RWPE2 (cell line): ENCODE measurements around the gene GPR173.
A peak's percentile ranks its signal among the peaks of the same experiment; 100 is the strongest.

Experiments used
- ATAC-seq: fragments of 200-7000 bp; cut with Tn5 transposase; 3 replicates; pipeline ENCODE4 v1.9.1; 2021; ENCODE audit warnings: low read depth
- DNase-seq: peaks from one replicate; pipeline ENCODE4 v3.0.0-alpha.2; 2020; ENCODE audit warnings: low spot score
- H3K27ac ChIP-seq: fragments of 450-650 bp; 2 replicates; pipeline ENCODE4 v1.5.1; 2017; ENCODE audit warnings: mild to moderate bottlenecking; ENCODE audit not compliant: poor library complexity, severe bottlenecking
- H3K27me3 ChIP-seq: fragments of 250-450 bp; sonication (Bioruptor Pico); 2 replicates; pipeline ENCODE4 v1.5.1; 2021; ENCODE audit warnings: mild to moderate bottlenecking, moderate library complexity; ENCODE audit not compliant: insufficient read depth, poor library complexity, severe bottlenecking
- H3K36me3 ChIP-seq: fragments of 250-450 bp; sonication (Bioruptor Pico); 2 replicates; pipeline ENCODE4 v1.5.1; 2020; ENCODE audit warnings: low read depth, mild to moderate bottlenecking, moderate library complexity
- H3K4me1 ChIP-seq: fragments of 250-450 bp; sonication (Bioruptor Pico); 2 replicates; pipeline ENCODE4 v1.5.1; 2021; ENCODE audit warnings: mild to moderate bottlenecking, moderate library complexity; ENCODE audit not compliant: insufficient read depth, poor library complexity, severe bottlenecking
- H3K4me3 ChIP-seq: fragments of 250-450 bp; sonication (Bioruptor Pico); 2 replicates; pipeline ENCODE4 v1.5.1; 2021; ENCODE audit warnings: mild to moderate bottlenecking, moderate library complexity; ENCODE audit not compliant: severe bottlenecking
- H3K9me3 ChIP-seq: fragments of 250-450 bp; sonication (Bioruptor Pico); 2 replicates; pipeline ENCODE4 v1.5.1; 2021; ENCODE audit warnings: mild to moderate bottlenecking, moderate library complexity; ENCODE audit not compliant: severe bottlenecking
- TF ChIP-seq, protein P1 (sequence below): fragments of 450-650 bp; IDR thresholded peaks from one replicate; pipeline ENCODE4 v1.5.1; 2017; ENCODE audit warnings: mild to moderate bottlenecking, moderate library complexity; ENCODE audit not compliant: poor library complexity, severe bottlenecking

Gene GPR173

DNA sequence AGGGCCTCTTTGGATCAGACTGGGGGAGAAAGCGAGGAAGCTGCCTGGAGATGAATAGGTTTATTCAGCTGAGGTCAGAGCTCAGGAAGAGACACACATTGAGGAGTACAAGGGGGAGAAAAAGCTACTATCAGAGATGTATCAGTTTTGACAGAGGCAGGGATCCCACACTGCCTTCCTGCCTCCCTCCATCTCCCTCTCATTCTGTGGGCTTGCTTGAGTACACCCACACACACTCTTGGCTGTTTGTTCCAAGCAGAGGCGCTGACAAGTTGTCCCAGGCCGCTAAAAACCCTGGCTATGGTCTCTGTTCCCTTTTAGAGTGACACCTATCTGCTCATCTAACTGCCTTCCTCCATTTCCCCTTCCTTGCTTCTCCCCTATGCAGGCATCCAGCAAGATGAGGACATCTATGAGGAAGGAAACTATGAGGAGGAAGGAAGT, 38.8 kb downstream of the GPR173 start:
- Histone ChIP-seq H3K9me3 (no peaks in the 10 kb centered on the region), H3K27ac (peak overlapping the region; percentile 83), H3K27me3 (no peaks in the 10 kb centered on the region), H3K36me3 (peaks cover 28% of the 10 kb centered on the region), H3K4me1 (peaks cover 2% of the 10 kb centered on the region), H3K4me3 (no peak overlapping the region)
- ATAC-seq = no peak
- no peak for DNase-seq
- TF ChIP-seq, protein P1, sequence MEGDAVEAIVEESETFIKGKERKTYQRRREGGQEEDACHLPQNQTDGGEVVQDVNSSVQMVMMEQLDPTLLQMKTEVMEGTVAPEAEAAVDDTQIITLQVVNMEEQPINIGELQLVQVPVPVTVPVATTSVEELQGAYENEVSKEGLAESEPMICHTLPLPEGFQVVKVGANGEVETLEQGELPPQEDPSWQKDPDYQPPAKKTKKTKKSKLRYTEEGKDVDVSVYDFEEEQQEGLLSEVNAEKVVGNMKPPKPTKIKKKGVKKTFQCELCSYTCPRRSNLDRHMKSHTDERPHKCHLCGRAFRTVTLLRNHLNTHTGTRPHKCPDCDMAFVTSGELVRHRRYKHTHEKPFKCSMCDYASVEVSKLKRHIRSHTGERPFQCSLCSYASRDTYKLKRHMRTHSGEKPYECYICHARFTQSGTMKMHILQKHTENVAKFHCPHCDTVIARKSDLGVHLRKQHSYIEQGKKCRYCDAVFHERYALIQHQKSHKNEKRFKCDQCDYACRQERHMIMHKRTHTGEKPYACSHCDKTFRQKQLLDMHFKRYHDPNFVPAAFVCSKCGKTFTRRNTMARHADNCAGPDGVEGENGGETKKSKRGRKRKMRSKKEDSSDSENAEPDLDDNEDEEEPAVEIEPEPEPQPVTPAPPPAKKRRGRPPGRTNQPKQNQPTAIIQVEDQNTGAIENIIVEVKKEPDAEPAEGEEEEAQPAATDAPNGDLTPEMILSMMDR = no peak

DNA sequence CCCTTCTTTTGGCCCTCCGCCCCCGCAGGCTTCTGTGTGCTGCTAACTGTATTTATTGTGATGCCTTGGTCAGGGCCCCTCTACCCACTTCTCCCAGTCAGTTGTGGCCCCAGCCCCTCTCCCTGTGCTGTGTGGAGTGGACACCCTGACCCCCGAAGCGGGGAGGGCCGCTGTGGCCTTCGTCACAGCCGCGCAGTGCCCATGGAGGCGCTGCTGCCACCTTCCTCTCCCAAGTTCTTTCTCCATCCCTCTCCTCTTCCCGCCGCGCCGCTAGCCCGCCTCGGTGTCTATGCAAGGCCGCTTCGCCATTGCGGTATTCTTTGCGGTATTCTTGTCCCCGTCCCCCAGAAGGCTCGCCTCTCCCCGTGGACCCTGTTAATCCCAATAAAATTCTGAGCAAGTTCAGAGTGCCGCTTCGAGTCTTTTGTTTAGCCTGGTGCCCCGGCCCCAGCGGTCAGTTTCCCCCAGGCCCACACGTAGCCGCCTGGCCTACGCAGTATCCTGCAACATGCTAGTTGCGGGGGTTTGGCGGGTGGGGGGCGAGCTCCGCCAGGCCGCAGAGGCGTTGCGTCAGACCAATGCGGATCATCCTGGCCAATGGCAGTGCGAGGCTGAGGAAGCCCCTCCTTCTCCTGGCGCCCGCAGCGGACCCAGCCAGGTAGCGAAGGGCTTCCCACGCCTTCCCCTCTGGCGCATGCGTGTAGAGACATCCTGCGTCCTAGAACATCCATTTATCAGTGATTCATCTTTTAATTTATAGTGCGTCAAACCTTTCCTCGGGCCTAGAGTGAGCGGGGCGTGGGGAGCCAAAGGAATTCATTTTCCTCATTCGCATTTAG, 39.8 kb downstream of the GPR173 start:
- H3K4me3 ChIP-seq = peak overlapping the region; percentile 22
- ATAC-seq (peak; percentile 82), DNase-seq (peak; percentile 82)
- peaks cover 2% of the 10 kb centered on the region for H3K4me1 ChIP-seq
- H3K27me3 ChIP-seq = no peaks in the 10 kb centered on the region
- H3K9me3 ChIP-seq = no peaks in the 10 kb centered on the region
- H3K36me3 ChIP-seq = peaks cover 28% of the 10 kb centered on the region
- peak overlapping the region; percentile 83 for H3K27ac ChIP-seq
- TF ChIP-seq, protein P1 = no peak

DNA sequence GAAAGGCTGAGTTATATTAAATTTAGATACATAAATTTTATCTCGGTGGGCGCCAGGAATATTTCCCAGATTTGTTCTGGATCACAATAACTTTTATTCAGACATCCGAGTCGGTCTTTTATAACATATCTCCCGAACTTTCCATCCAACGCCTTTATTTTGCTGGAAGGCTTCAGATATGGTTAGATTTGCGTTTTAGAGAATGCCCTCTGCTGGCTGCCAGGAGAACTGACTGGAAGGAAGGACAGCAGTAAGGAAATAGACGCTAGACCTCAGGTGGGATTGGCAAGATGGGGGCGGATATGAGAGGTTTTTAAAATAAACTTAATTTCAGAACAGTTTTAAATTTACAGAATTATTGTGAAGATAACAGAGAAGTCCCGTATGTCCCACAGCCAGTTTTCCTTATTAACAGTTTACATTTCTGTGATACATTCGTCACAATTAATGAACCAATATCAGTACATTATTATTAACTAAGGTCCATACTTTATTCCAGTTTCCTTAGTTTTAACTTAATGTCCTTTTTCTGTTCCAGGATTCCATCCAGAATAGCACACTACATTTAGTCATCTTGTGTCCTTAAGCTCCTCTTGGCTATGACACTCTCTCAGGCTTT, 40.7 kb downstream of the GPR173 start:
- no peak for ATAC-seq
- Histone ChIP-seq H3K9me3 (no peaks in the 10 kb centered on the region), H3K36me3 (peaks cover 20% of the 10 kb centered on the region), H3K4me1 (peaks cover 2% of the 10 kb centered on the region), H3K27me3 (no peaks in the 10 kb centered on the region), H3K4me3 (peak overlapping the region; percentile 22), H3K27ac (peak overlapping the region; percentile 83)
- TF ChIP-seq, protein P1 = peak; percentile 81
- DNase-seq = no peak

DNA sequence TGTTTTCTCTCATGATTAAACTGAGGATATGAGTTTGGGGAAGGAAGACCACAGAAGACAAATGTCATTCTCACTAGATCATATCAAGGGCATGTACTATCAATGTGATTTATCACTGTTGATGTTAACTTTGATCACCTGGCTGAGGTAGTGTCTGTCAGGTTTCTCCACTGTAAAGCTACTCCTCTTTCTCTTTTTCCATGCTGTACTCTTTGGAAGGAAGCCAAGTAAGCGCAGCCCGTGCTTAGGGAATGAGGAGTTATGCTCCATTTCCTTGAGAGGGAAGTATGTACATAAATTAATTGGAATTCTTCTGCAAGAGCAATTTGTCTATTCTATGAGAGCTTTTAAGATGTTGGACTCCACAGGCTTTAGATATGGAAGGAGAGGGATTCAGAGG, 41.3 kb downstream of the GPR173 start:
- TF ChIP-seq, protein P1 = no peak
- DNase-seq = no peak

DNA sequence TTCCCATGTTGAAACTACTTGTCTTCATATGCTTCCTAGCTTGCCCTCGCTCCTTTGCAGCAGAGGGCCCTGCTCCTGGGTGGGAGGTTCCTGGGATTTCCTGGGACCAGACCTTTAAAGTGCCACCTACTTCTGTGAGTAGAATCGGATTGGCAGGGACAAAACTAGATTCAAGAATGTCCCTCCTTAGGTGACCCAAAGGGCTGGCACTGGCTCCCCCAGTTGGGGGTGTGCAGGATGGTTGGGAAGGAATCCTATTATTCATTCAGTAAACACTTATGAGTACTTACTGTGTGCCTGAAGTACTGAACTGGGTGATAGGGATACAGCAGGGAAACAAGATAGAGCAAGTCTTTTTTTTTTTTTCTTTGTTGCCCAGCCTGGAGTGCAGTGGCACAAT, 42.8 kb downstream of the GPR173 start:
- no peak overlapping the region for H3K27ac ChIP-seq
- H3K9me3 ChIP-seq = no peaks in the 10 kb centered on the region
- peaks cover 3% of the 10 kb centered on the region; the same call in 1 of the 2 replicates for H3K36me3 ChIP-seq
- DNase-seq = no peak
- peaks cover 2% of the 10 kb centered on the region for H3K4me1 ChIP-seq
- ATAC-seq = no peak
- TF ChIP-seq, protein P1 = no peak
- no peak overlapping the region for H3K4me3 ChIP-seq
- H3K27me3 ChIP-seq = no peaks in the 10 kb centered on the region

More for the DNA sequence above, 41.3 kb downstream of the GPR173 start:
- Histone ChIP-seq H3K9me3 (no peaks in the 10 kb centered on the region), H3K27ac (no peak overlapping the region), H3K27me3 (no peaks in the 10 kb centered on the region), H3K4me1 (peaks cover 2% of the 10 kb centered on the region), H3K4me3 (no peak overlapping the region), H3K36me3 (peaks cover 14% of the 10 kb centered on the region)
- ATAC-seq = no peak
